Activated T-cell treated with anti-CD3 and anti-CD28 coated beads, Interleukin-2, amount 50 U/mL, for 24 hours (primary cell): ENCODE measurements around the gene AMMECR1.

Experiments
- DNase-seq: peaks from one replicate; pipeline ENCODE4 v3.0.0-alpha.2; 2020
- H3K27ac Mint-ChIP-seq: 2 replicates; pipeline ENCODE4 v1.8.0; 2020; ENCODE audit warnings: mild to moderate bottlenecking, mixed read lengths
- H3K27me3 Mint-ChIP-seq: 2 replicates; pipeline ENCODE4 v1.8.0; 2020; ENCODE audit warnings: mixed read lengths
- H3K36me3 Mint-ChIP-seq: 2 replicates; pipeline ENCODE4 v1.8.0; 2020; ENCODE audit warnings: low read depth, mixed read lengths
- H3K4me1 Mint-ChIP-seq: 2 replicates; pipeline ENCODE4 v1.8.0; 2020; ENCODE audit warnings: low read depth, mixed read lengths
- H3K4me3 Mint-ChIP-seq: 2 replicates; pipeline ENCODE4 v1.8.0; 2020; ENCODE audit warnings: mild to moderate bottlenecking, moderate library complexity, mixed read lengths
- H3K9me3 Mint-ChIP-seq: 2 replicates; pipeline ENCODE4 v1.8.0; 2020; ENCODE audit warnings: mixed read lengths

Gene AMMECR1

GRCh38 chrX:110222497-110223257 lies 95.2 kb downstream of the AMMECR1 start:
- DNase-seq: no peak
- Mint-ChIP-seq H3K27ac (no peak overlapping the region), H3K4me1 (peaks cover 35% of the 10 kb centered on the region), H3K36me3 (peaks cover 2% of the 10 kb centered on the region), H3K4me3 (no peak overlapping the region), H3K27me3 (peaks cover 12% of the 10 kb centered on the region), H3K9me3 (no peaks in the 10 kb centered on the region)

- peaks cover 14% of the 10 kb centered on the region for H3K36me3 Mint-ChIP-seq
- no peak for DNase-seq
- H3K27ac Mint-ChIP-seq: no peak overlapping the region
- peaks cover 33% of the 10 kb centered on the region for H3K4me1 Mint-ChIP-seq
- H3K4me3 Mint-ChIP-seq: no peak overlapping the region
- H3K27me3 Mint-ChIP-seq: peaks cover 7% of the 10 kb centered on the region
- H3K9me3 Mint-ChIP-seq: no peaks in the 10 kb centered on the region
Observed at GRCh38 chrX:110219920-110220319, 98.0 kb downstream of the AMMECR1 start.

DNA sequence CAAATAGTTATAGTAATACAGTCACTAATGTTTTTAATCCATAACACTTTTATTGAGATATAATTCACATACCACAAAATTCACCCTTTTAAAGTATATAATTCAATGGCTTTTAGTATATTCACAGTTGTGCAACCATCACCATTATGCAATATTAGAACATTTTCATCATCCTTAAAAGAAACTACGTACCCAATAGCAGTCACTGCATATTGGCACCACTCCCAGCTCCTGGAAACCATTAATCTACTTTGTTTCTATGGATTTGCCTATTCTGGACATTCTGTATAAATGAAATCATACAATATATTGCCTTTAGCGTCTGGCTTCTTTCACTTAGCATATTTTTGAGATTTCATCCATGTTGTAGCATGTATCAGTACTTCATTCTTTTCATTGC lies 99.3 kb downstream of the AMMECR1 start:
- DNase-seq: no peak
- Mint-ChIP-seq H3K27ac (no peak overlapping the region), H3K27me3 (peaks cover 11% of the 10 kb centered on the region), H3K9me3 (no peaks in the 10 kb centered on the region), H3K36me3 (peaks cover 18% of the 10 kb centered on the region), H3K4me3 (no peak overlapping the region), H3K4me1 (peaks cover 26% of the 10 kb centered on the region)

GRCh38 chrX:110216027-110216426 lies 101.9 kb downstream of the AMMECR1 start:
- H3K9me3 Mint-ChIP-seq: no peaks in the 10 kb centered on the region
- H3K27me3 Mint-ChIP-seq: peaks cover 20% of the 10 kb centered on the region
- H3K4me3 Mint-ChIP-seq: no peak overlapping the region
- H3K36me3 Mint-ChIP-seq: peaks cover 18% of the 10 kb centered on the region
- H3K27ac Mint-ChIP-seq: no peak overlapping the region
- no peak for DNase-seq
- peaks cover 23% of the 10 kb centered on the region for H3K4me1 Mint-ChIP-seq

DNA sequence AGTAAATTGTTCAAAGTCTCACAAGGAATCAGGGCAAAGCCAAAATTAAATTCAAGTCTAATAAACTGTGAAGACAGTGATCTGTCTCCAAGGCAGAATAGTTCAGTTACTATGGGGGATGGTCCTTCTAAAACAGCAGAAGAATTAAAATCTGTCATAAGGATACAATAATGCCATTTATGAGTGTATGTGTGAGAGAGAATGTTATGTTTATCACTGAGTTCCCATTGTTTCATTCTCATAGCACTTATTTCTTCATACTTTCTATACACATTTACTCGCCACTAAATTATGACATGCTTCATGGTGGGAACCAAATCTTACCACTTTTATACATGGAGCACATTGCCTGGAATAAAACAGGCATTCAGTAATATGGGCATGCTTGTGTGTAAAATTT lies 102.5 kb downstream of the AMMECR1 start:
- no peak overlapping the region for H3K4me3 Mint-ChIP-seq
- DNase-seq: no peak
- H3K9me3 Mint-ChIP-seq: no peaks in the 10 kb centered on the region
- H3K36me3 Mint-ChIP-seq: peaks cover 18% of the 10 kb centered on the region
- H3K4me1 Mint-ChIP-seq: peaks cover 28% of the 10 kb centered on the region
- H3K27ac Mint-ChIP-seq: no peak overlapping the region
- H3K27me3 Mint-ChIP-seq: peaks cover 24% of the 10 kb centered on the region

DNA sequence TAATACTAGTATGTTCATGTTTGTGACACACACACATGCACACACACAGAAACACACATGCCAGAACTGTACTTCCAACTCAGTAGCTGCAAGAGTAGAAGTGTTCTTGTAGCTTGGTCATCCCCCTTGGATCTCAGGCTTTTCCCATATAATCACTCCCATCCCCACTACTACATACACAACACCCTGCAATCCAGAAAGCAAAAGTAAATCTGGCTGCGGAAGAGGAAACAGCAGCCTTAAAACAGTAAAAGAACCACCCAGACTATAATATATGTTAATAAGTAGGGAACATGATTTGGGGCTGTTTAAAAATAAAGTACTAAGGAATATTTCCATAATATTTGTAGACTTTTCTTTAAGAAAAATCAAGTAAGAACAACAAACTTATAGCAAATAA lies 103.2 kb downstream of the AMMECR1 start:
- Mint-ChIP-seq H3K4me1 (peaks cover 24% of the 10 kb centered on the region), H3K36me3 (peaks cover 18% of the 10 kb centered on the region), H3K27me3 (peaks cover 24% of the 10 kb centered on the region), H3K9me3 (no peaks in the 10 kb centered on the region), H3K4me3 (no peak overlapping the region), H3K27ac (no peak overlapping the region)
- no peak for DNase-seq

DNA sequence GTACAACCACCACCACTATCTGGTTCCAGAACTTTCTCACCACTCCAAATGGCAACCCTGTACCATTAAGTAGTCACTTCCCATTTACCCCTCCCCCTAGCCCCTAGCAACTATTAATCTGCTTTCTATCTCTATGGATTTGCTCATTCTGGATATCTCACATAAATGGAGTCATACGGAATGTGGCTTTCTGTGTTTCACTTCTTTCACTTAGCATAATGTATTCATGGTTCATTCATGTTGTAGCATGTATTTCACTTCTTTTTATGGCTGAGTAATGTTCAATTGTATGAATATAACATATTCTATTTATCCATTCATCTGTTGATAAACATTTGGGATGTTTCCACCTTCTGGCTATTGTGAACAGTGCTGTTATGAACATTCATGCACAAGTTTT lies 104.7 kb downstream of the AMMECR1 start:
- H3K4me1 Mint-ChIP-seq: peaks cover 19% of the 10 kb centered on the region
- H3K36me3 Mint-ChIP-seq: peaks cover 18% of the 10 kb centered on the region
- H3K4me3 Mint-ChIP-seq: no peak overlapping the region
- DNase-seq: no peak
- no peak overlapping the region for H3K27ac Mint-ChIP-seq
- H3K9me3 Mint-ChIP-seq: no peaks in the 10 kb centered on the region
- H3K27me3 Mint-ChIP-seq: peaks cover 17% of the 10 kb centered on the region

- peaks cover 13% of the 10 kb centered on the region for H3K4me1 Mint-ChIP-seq
- H3K36me3 Mint-ChIP-seq: peaks cover 20% of the 10 kb centered on the region
- H3K4me3 Mint-ChIP-seq: no peak overlapping the region
- DNase-seq: no peak
- H3K9me3 Mint-ChIP-seq: no peaks in the 10 kb centered on the region
- H3K27me3 Mint-ChIP-seq: peaks cover 17% of the 10 kb centered on the region
- no peak overlapping the region for H3K27ac Mint-ChIP-seq
Observed at GRCh38 chrX:110212299-110212698, 105.6 kb downstream of the AMMECR1 start.

DNA sequence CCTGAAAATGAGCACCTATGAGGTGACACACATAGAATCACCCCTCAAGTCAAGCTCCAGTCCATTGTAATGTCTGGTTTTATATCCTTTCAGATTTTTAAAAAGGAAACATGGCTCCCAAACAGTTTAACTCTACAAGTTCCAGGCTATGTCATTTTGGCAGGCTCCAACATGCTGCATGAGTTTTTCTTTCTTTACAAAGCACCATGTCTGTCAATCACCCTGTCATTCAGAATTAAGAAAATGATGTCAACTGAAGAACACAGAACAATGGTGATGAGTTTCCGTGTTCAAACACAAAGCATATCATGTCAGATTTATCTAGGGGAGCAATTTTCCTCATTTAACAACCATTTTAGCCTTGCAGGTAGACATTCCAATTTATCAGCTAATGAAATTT lies 106.5 kb downstream of the AMMECR1 start:
- H3K4me3 Mint-ChIP-seq: no peak overlapping the region
- peaks cover 10% of the 10 kb centered on the region for H3K4me1 Mint-ChIP-seq
- H3K27me3 Mint-ChIP-seq: peaks cover 17% of the 10 kb centered on the region
- no peaks in the 10 kb centered on the region for H3K9me3 Mint-ChIP-seq
- H3K27ac Mint-ChIP-seq: no peak overlapping the region
- no peak for DNase-seq
- peaks cover 18% of the 10 kb centered on the region for H3K36me3 Mint-ChIP-seq

DNA sequence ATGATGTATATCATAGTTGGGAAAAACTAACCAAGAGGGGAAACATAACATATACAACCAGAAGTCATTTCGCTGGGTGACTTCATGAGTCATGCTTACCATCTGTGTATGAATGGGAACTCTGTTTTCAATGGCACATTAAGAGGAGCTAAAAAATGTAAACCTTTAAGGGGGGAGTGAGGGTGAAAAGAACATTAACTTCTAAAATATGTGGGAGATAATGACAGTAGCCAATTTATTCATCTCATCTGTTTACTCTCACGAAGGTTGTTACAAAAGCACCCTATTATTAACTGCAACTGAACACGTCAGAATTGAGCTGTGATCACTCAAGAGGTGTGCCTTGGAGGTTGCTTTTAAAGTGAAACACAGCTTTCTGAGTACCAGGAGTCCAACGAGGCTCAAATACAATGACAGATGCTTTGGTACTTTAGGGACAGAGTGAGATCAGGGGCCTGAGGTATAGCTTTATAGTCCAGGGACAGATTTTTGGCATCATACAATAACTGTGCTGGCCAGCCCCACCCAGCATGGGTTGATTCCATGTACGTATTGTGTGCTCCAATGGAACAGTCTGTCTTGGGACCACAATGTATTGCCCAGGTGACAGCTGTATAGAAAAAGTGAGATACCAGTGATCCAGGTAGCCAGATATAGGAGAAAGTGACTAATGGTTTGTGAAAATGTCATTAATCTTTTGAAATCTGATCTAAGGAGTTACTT lies 107.3 kb downstream of the AMMECR1 start:
- Mint-ChIP-seq H3K9me3 (no peaks in the 10 kb centered on the region), H3K4me3 (no peak overlapping the region), H3K4me1 (peaks cover 10% of the 10 kb centered on the region), H3K27ac (no peak overlapping the region), H3K36me3 (peaks cover 12% of the 10 kb centered on the region), H3K27me3 (peaks cover 19% of the 10 kb centered on the region)
- no peak for DNase-seq

GRCh38 chrX:110208092-110208491 lies 109.8 kb downstream of the AMMECR1 start:
- DNase-seq: no peak
- no peak overlapping the region for H3K27ac Mint-ChIP-seq
- H3K9me3 Mint-ChIP-seq: no peaks in the 10 kb centered on the region
- peaks cover 19% of the 10 kb centered on the region for H3K27me3 Mint-ChIP-seq
- peaks cover 7% of the 10 kb centered on the region for H3K36me3 Mint-ChIP-seq
- peaks cover 23% of the 10 kb centered on the region for H3K4me1 Mint-ChIP-seq
- H3K4me3 Mint-ChIP-seq: no peak overlapping the region

DNA sequence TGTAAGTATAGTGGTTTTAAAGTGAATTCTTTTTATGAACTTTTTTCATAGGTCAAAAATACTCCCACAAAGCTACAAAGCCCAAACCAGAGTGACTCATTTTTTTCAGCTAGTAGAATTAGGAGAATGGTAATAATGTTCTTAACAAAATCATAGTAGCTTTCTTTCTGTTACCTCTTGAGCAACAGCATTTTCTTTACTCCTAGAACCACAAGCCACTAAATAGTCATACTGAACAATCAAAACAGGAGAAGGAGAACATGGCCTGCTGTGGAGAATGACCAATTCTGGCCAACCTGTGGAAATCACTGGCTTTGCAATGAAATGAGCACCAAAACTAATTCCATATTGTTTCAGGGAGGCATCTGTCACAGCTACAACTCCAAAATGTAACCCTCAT lies 112.9 kb downstream of the AMMECR1 start:
- no peaks in the 10 kb centered on the region for H3K9me3 Mint-ChIP-seq
- H3K36me3 Mint-ChIP-seq: peaks cover 24% of the 10 kb centered on the region
- peak overlapping the region; percentile 55 for H3K27ac Mint-ChIP-seq
- DNase-seq: no peak
- H3K4me1 Mint-ChIP-seq: peaks cover 24% of the 10 kb centered on the region
- no peak overlapping the region for H3K4me3 Mint-ChIP-seq
- H3K27me3 Mint-ChIP-seq: peaks cover 29% of the 10 kb centered on the region

DNA sequence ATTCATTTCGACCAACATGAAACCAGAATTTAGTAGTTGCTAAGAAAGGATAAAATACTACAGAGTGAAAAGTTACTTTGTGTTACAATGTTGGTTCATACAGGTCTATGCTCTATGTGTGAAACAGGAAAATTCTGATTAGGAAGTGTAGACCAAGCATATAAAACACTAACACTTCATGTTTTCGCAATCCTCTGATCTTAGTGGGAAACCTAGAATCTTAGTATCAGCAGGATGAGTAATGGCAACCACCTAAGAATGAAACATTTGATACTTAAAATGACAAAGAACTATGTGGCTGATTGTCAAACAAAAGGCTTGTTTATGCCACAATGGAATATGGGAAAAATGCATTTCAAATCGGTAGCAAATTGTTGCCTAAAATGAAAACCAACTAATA lies 116.1 kb downstream of the AMMECR1 start:
- Mint-ChIP-seq H3K4me3 (no peak overlapping the region), H3K27ac (no peak overlapping the region), H3K27me3 (peaks cover 29% of the 10 kb centered on the region), H3K36me3 (peaks cover 22% of the 10 kb centered on the region), H3K4me1 (peaks cover 24% of the 10 kb centered on the region), H3K9me3 (no peaks in the 10 kb centered on the region)
- DNase-seq: no peak

DNA sequence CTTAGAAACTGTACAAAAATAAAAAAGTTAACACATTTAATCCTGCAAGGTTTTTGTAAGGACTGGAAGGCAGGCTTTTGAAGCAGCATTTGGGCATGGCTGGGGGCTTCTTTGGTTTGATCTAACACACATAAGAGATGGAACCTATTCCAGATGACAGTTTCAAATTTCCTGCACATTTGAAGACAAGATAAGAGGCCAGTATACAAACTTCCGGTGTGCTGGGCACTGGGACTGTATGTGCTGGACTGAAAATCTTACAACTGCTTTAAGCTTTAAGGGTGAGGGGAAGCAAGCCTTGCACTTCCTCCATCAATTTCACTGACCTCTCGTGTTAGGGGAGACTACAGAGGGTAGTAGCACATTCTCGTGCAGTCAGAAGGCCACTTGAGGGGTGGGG lies 122.9 kb downstream of the AMMECR1 start:
- Mint-ChIP-seq H3K9me3 (no peaks in the 10 kb centered on the region), H3K4me3 (no peak overlapping the region), H3K36me3 (peaks cover 13% of the 10 kb centered on the region), H3K27me3 (no peaks in the 10 kb centered on the region), H3K27ac (no peak overlapping the region), H3K4me1 (no peaks in the 10 kb centered on the region)
- no peak for DNase-seq

GRCh38 chrX:110192516-110192915 lies 125.4 kb downstream of the AMMECR1 start:
- Mint-ChIP-seq H3K27me3 (no peaks in the 10 kb centered on the region), H3K9me3 (no peaks in the 10 kb centered on the region), H3K27ac (no peak overlapping the region), H3K4me3 (no peak overlapping the region), H3K36me3 (peaks cover 13% of the 10 kb centered on the region), H3K4me1 (peaks cover 13% of the 10 kb centered on the region)
- no peak for DNase-seq
